H1 (cell line): ENCODE measurements around the gene DEFB123. TPM values are rescaled to one million over a fixed set of nuclear protein-coding genes. Genes with fewer than 3 reads are reported as not detected.

Experiments
- CTCF ChIA-PET: fragments of 300-600 bp; sonication (Branson Sonifier 250); formaldehyde crosslinking; loops from one replicate; lab custom pipeline; 2021; ENCODE audit not compliant: partially characterized antibody; lab: Charles Lee
- POLR2A ChIA-PET: fragments of 300-600 bp; sonication (Branson Sonifier 250); formaldehyde crosslinking; loops from one replicate; lab custom pipeline; 2021; ENCODE audit warnings: inconsistent platforms; ENCODE audit not compliant: partially characterized antibody; lab: Charles Lee
- DNase-seq, 2 experiments: peaks; one replicate each; pipeline versions ENCODE4 v3.0.0 to v3.0.0-alpha.2; 2010 to 2022; ENCODE audit warnings: low spot score in 2 of 2, low read depth in 1 of 2, mixed read lengths in 1 of 2
- FAIRE-seq: peaks from 2 replicates; lab custom pipeline; 2011; peaks lifted over from hg19 to GRCh38; lab: Jason Lieb, UNC
- H2AFZ ChIP-seq: 2 replicates; pipeline ENCODE4 v1.8.1; 2012; ENCODE audit warnings: low read length, inconsistent platforms
- H2AK5ac ChIP-seq: 2 replicates; pipeline ENCODE4 v1.6.1; 2013; ENCODE audit warnings: low read depth, low read length
- H2BK120ac ChIP-seq: replicated peaks from 2 replicates; pipeline ENCODE3; 2013; ENCODE audit warnings: low read depth, low read length, inconsistent platforms
- H2BK12ac ChIP-seq: 2 replicates; pipeline ENCODE4 v1.6.1; 2013; ENCODE audit warnings: low read depth, low read length
- H2BK15ac ChIP-seq: 2 replicates; pipeline ENCODE4 v1.6.1; 2013; ENCODE audit warnings: low read length
- H2BK20ac ChIP-seq: 2 replicates; pipeline ENCODE4 v1.6.1; 2013; ENCODE audit warnings: low read length
- H2BK5ac ChIP-seq: 2 replicates; pipeline ENCODE4 v1.6.1; 2013; ENCODE audit warnings: low read depth, low read length
- H3K14ac ChIP-seq: 2 replicates; pipeline ENCODE4 v1.6.1; 2013; ENCODE audit warnings: inconsistent platforms; ENCODE audit not compliant: insufficient read length
- H3K18ac ChIP-seq: 2 replicates; pipeline ENCODE4 v1.6.1; 2013; ENCODE audit warnings: low read length; ENCODE audit errors: extremely low read depth
- H3K23ac ChIP-seq: 2 replicates; pipeline ENCODE4 v1.6.1; 2013; ENCODE audit warnings: inconsistent platforms; ENCODE audit not compliant: insufficient read length
- H3K23me2 ChIP-seq: 2 replicates; pipeline ENCODE4 v1.6.1; 2013; ENCODE audit warnings: low read depth, low read length
- H3K27ac ChIP-seq: 2 replicates; pipeline ENCODE4 v1.6.1; 2011; ENCODE audit warnings: low read depth, low read length, inconsistent platforms
- H3K27me3 ChIP-seq, 4 experiments: replicated peaks in 1 of 4; 1 replicate in 1 of 4; 2 replicates in 3 of 4; pipeline versions ENCODE4 v1.6.1 to v1.8.1; 2011 to 2013; ENCODE audit warnings: low read length in 3 of 4, mild to moderate bottlenecking in 3 of 4, inconsistent platforms in 2 of 4, mixed read lengths in 2 of 4, moderate library complexity in 1 of 4; ENCODE audit not compliant: control insufficient read depth in 3 of 4, insufficient read depth in 3 of 4; ENCODE audit errors: extremely low read depth in 1 of 4
- H3K36me3 ChIP-seq, 4 experiments: 2 replicates each; pipeline versions ENCODE4 v1.6.1 to v1.8.1; 2011 to 2013; ENCODE audit warnings: mild to moderate bottlenecking in 4 of 4, low read length in 3 of 4, moderate library complexity in 2 of 4, control low read depth in 1 of 4, inconsistent platforms in 1 of 4; ENCODE audit not compliant: insufficient read depth in 4 of 4, control insufficient read depth in 2 of 4
- H3K4ac ChIP-seq: replicated peaks from 2 replicates; pipeline ENCODE3; 2013; ENCODE audit warnings: low read length, low read depth, mixed read lengths, inconsistent platforms; ENCODE audit not compliant: insufficient read length
- H3K4me1 ChIP-seq, 4 experiments: replicated peaks in 1 of 4; 1 replicate in 1 of 4; 2 replicates in 3 of 4; pipeline versions ENCODE4 v1.6.1 to v1.8.1; 2011 to 2013; ENCODE audit warnings: low read length in 3 of 4, inconsistent platforms in 2 of 4, mixed read lengths in 1 of 4; ENCODE audit not compliant: insufficient read depth in 4 of 4, control insufficient read depth in 3 of 4
- H3K4me2 ChIP-seq, 2 experiments: 2 replicates each; pipeline versions ENCODE4 v1.6.1 to v1.8.1; 2011 to 2013; ENCODE audit warnings: low read depth in 2 of 2, low read length in 2 of 2, control low read depth in 1 of 2, inconsistent platforms in 1 of 2, mild to moderate bottlenecking in 1 of 2; ENCODE audit not compliant: insufficient read depth in 1 of 2
- H3K4me3 ChIP-seq, 4 experiments: fragments of 200-600, 300-600 bp in 1 of 4; sonication (generic), shearing (Covaris generic), sonication (Bioruptor Twin) in 1 of 4; 2 replicates each; pipeline versions ENCODE4 v1.5.1 to v1.8.1; 2011 to 2016; ENCODE audit warnings: low read length in 4 of 4, low read depth in 3 of 4, control low read depth in 2 of 4, inconsistent platforms in 2 of 4, mild to moderate bottlenecking in 2 of 4, mixed read lengths in 1 of 4, moderate library complexity in 1 of 4; ENCODE audit not compliant: insufficient read depth in 2 of 4; ENCODE audit errors: extremely low read depth in 1 of 4
- H3K56ac ChIP-seq: replicated peaks from 2 replicates; pipeline ENCODE3; 2013; ENCODE audit warnings: low read depth, mild to moderate bottlenecking, mixed read lengths, low read length, inconsistent platforms; ENCODE audit not compliant: insufficient read length
- H3K79me1 ChIP-seq: 2 replicates; pipeline ENCODE4 v1.6.1; 2013; ENCODE audit warnings: low read depth, low read length, control low read depth
- H3K79me2 ChIP-seq, 2 experiments: 2 replicates each; pipeline versions ENCODE4 v1.6.1 to v1.8.1; 2012 to 2013; ENCODE audit warnings: low read length in 2 of 2, mild to moderate bottlenecking in 2 of 2, inconsistent platforms in 1 of 2; ENCODE audit not compliant: insufficient read depth in 2 of 2, control insufficient read depth in 1 of 2
- H3K9ac ChIP-seq, 4 experiments: replicated peaks in 1 of 4; 1 replicate in 1 of 4; 2 replicates in 3 of 4; pipeline versions ENCODE4 v1.6.1 to v1.8.1; 2011 to 2013; ENCODE audit warnings: low read depth in 3 of 4, low read length in 3 of 4, control low read depth in 2 of 4, mild to moderate bottlenecking in 2 of 4, moderate library complexity in 2 of 4, inconsistent platforms in 1 of 4; ENCODE audit errors: extremely low read depth in 1 of 4
- H3K9me3 ChIP-seq, 2 experiments: 2 replicates each; pipeline versions ENCODE4 v1.6.1 to v1.8.1; 2012 to 2013; ENCODE audit warnings: mild to moderate bottlenecking in 2 of 2, moderate library complexity in 2 of 2, control low read depth in 1 of 2, inconsistent platforms in 1 of 2, low read depth in 1 of 2, low read length in 1 of 2, mixed read lengths in 1 of 2; ENCODE audit not compliant: insufficient read depth in 2 of 2
- H4K20me1 ChIP-seq, 2 experiments: replicated peaks in 1 of 2; 2 replicates each; pipeline versions ENCODE3 to v1.8.1; 2011 to 2013; ENCODE audit warnings: inconsistent platforms in 2 of 2, low read length in 2 of 2, mild to moderate bottlenecking in 1 of 2; ENCODE audit not compliant: insufficient read depth in 2 of 2, control insufficient read depth in 1 of 2
- H4K5ac ChIP-seq: 2 replicates; pipeline ENCODE4 v1.6.1; 2013; ENCODE audit warnings: low read length, low read depth, mixed read lengths, inconsistent platforms; ENCODE audit not compliant: insufficient read length
- H4K8ac ChIP-seq: 2 replicates; pipeline ENCODE4 v1.8.0; 2013; ENCODE audit warnings: mild to moderate bottlenecking, moderate library complexity, low read length, inconsistent platforms; ENCODE audit not compliant: insufficient read depth; ENCODE audit errors: extremely low read depth
- H4K91ac ChIP-seq: replicated peaks from 2 replicates; pipeline ENCODE3; 2013; ENCODE audit warnings: low read length, mixed read lengths, inconsistent platforms; ENCODE audit not compliant: insufficient read length
- POLR2A ChIP-seq, 2 experiments: IDR thresholded peaks; 1 replicate in 1 of 2; 2 replicates in 1 of 2; pipeline ENCODE4 v1.6.1; 2011; ENCODE audit warnings: low read depth in 2 of 2, low read length in 2 of 2, mild to moderate bottlenecking in 2 of 2; ENCODE audit errors: control extremely low read depth in 1 of 2
- WGBS, 2 experiments: shearing (Covaris generic) in 1 of 2; methylation state at CpG; one replicate each; pipeline versions ENCODE4 v1.1.6 to v1.1.7; 2013 to 2015; ENCODE audit warnings: low lambda C conversion rate in 2 of 2, mixed read lengths in 2 of 2, inconsistent platforms in 1 of 2, low coverage in 1 of 2, missing lambda C conversion rate in 1 of 2; ENCODE audit not compliant: insufficient replicate concordance in 2 of 2, insufficient coverage in 1 of 2, insufficient read length in 1 of 2; ENCODE audit errors: extremely low coverage in 1 of 2, missing lambda C conversion rate in 1 of 2; 5-methylcytosine and 5-hydroxymethylcytosine counted together
- polyA plus RNA-seq, 7 experiments: library from polyadenylated mRNA; depleted of rRNA in 3 of 7; stranded (reverse) in 5 of 7; unstranded in 2 of 7; fragments of >200 nt in 5 of 7; fragments of 200-250 nt in 2 of 7; gene quantifications; 1 replicate in 5 of 7; 2 replicates in 1 of 7; 4 replicates in 1 of 7; pipeline versions ENCODE4 v1.2.1 to v1.2.3, GENCODE V29; 2011 to 2013; ENCODE audit warnings: missing spikeins in 2 of 7, mixed read lengths in 2 of 7
- total RNA-seq: library from RNA; stranded (reverse); fragmentation: NEBNext Ultra II Directional; extraction: Animal tissue kit (Norgen Biotek cat#: 25700); gene quantifications from 2 replicates; pipeline ENCODE4 v1.2.1, GENCODE V29; 2021
- TF ChIP-seq, protein P1 (sequence below): IDR thresholded peaks from 2 replicates; pipeline ENCODE4 v1.6.1; 2011; ENCODE audit warnings: low read depth, mild to moderate bottlenecking, low read length; ENCODE audit not compliant: insufficient read depth

DEFB123 gene
- total and polyA plus RNA-seq, 2 of the 8 experiments (the other 6 are each of a cell fraction or from before 2014, with no cell fraction given) = not detected

DNA sequence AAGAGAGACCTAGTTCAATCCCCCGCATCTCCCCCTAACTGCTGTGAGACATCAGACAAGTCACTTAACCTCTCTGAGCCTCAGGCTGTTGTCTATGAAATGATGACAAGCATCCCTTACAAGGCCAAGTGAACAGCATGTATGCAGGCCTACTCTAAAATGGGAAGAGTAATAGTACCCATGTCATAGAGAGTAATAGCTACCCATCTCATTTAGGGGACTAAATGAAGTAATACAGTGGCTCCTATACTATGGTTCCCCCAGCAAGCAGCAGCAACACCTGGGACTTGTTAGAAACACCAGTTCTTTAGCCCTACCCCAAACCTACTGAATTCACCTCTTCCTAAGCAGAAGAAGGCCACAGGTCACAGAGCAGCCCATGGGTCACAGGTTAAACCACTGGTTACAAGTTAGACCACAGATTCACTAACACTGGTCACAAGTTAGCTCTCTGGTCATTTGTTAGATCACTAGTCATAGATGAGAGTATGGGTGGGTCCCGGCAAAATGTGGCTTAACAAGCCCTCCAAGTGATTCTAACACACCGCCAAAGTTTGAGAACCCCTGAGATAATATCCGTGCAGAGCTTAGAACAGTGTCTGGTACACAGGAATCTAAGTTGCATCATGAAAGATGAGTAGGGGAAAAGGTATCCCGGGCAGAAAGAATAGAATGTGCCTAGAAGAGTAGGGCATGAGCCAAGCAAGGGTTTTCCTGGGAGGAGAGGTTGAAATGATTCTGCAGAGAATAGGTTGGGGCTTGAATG is 33.1 kb downstream of the DEFB123 start:
- Histone ChIP-seq H3K9ac (no peak overlapping the region), H4K5ac (no peak overlapping the region), H3K4me3 (no peak overlapping the region), H3K23ac (no peak overlapping the region), H2BK20ac (no peak overlapping the region), H2BK5ac (no peak overlapping the region), H3K23me2 (no peaks in the 10 kb centered on the region), H2AK5ac (no peak overlapping the region), H2BK12ac (no peak overlapping the region), H3K18ac (no peak overlapping the region), H3K4me1 (no peaks in the 10 kb centered on the region), H3K79me1 (no peaks in the 10 kb centered on the region), H4K91ac (no peak overlapping the region), H4K20me1 (no peaks in the 10 kb centered on the region), H3K4me2 (no peak overlapping the region), H2AFZ (no peak overlapping the region), H3K56ac (no peak overlapping the region), H2BK15ac (no peak overlapping the region), H4K8ac (no peak overlapping the region), H3K4ac (no peak overlapping the region), H3K14ac (no peak overlapping the region), H3K9me3 (peaks cover 54 to 65% of the 10 kb centered on the region in 2 experiments), H3K79me2 (no peaks in the 10 kb centered on the region), H2BK120ac (no peak overlapping the region), H3K27me3 (no peaks in the 10 kb centered on the region), H3K27ac (no peak overlapping the region), H3K36me3 (no peaks in the 10 kb centered on the region)
- TF ChIP-seq, protein P1, sequence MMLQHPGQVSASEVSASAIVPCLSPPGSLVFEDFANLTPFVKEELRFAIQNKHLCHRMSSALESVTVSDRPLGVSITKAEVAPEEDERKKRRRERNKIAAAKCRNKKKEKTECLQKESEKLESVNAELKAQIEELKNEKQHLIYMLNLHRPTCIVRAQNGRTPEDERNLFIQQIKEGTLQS = no peak
- TF ChIP-seq POLR2A (IDR thresholded peaks at IDR 0.05; ENCODE audit: control extremely low read depth in 1 of 2, low read depth in 2 of 2, low read length in 2 of 2) = no peak
- DNase-seq (no peak), FAIRE-seq (no peak)
- WGBS, 2 experiments = 71% methylated on average over 5 of the region's 5 CpGs; no CpG with 5 or more reads in 1 of the 2 experiments
- ChIA-PET CTCF (interaction anchor here (1.4 to 1.5 kb wide), 2 partner anchors 13 to 15 kb away, joined by 3 to 5 read pairs; no protein-coding TSS in a partner anchor), POLR2A (interaction anchor here (0.8 kb wide), 1 partner anchor 78 kb away, joined by 3 read pairs; no protein-coding TSS in a partner anchor)
